ENCODE measurements around the gene NPLOC4.

The NPLOC4 gene

GRCh38 chr17:81565231-81565630 is 71.7 kb downstream of the NPLOC4 start:
- DNase-seq (ENCODE audit: low spot score) = no peak

GRCh38 chr17:81564778-81565177 is 72.1 kb downstream of the NPLOC4 start:
- DNase-seq (ENCODE audit: low spot score) = no peak

DNA sequence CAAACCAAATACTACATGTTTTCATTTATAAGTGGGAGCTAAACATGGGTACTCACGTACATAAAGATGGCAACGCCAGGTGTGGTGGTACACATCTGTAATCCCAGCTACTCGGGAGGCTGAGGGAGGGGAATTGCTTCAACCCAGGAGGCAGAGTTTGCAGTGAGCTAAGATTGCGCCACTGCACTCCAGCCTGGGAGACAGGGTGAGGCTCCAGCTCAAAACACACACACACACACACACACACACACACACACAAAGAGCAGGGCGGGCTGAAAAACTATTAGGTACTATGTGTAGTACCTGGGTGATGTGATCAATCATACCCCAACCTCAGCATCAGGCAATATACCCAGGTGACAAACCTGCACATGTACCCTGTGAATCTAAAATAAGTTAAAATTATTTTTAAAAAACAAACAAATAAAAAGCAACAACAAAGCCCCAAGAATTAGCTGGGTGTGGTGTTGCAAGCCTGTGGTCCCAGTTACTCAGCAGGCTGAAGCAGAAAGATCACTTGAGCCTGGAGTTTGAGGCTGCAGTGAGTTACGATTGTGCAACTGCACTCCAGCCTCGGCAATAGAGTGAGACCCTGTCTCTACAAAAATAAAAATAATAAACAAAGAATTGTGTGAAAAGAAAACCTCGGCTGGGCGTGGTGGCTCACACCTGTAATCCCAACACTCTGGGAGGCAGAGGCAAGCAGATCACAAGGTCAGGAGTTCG is 72.9 kb downstream of the NPLOC4 start:
- DNase-seq (ENCODE audit: low spot score) = no peak

GRCh38 chr17:81561494-81561885 is 75.4 kb downstream of the NPLOC4 start:
- no peak for DNase-seq (ENCODE audit: low spot score)

GRCh38 chr17:81558941-81559806 is 77.7 kb downstream of the NPLOC4 start:
- DNase-seq (ENCODE audit: low spot score) = no peak

GRCh38 chr17:81558115-81558468 is 78.8 kb downstream of the NPLOC4 start:
- no peak for DNase-seq (ENCODE audit: low spot score)

DNA sequence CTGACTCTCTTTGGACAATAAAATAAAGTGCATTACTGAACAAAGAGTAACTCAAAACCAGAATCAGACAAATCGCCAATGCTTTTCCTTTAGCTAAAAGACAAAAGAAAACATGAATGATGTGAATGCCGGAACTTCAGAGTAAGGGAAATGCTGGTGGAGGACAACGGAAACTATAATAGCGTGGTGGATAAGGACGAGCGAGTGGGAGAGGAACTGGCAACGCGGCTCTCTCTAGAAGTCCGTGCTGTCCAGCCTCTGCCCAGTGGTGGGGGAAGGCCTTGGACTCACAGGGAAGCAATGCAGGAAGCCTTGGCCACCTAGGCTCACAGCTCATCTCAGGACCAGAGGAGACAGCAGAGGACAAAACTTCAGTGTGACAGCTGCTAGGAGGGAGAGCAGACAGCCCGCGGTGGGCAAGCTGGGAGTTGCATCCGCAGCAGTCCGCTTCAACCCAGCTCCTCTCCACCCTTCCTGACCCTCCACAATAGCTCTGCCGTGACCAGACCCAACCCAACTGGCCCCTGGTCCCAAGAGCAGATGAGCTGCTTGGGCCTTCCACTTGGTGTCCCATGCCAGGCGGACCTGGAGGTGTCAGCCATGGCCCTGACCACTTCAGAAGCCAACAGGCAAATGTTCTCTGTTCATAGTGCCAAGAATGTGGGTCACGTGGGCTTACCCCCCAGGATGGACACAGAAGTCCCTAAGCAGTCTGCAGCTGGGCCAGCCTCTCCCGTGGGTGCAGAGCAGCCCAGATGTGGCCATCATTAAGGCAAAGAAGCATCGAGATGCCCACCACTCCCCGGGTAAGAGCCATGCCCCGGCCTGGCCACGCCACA is 79.4 kb downstream of the NPLOC4 start:
- no peak for DNase-seq (ENCODE audit: low spot score)

GRCh38 chr17:81556863-81557262 is 80.0 kb downstream of the NPLOC4 start:
- no peak for DNase-seq (ENCODE audit: low spot score)

- no peak for DNase-seq (ENCODE audit: low spot score)
Measured at GRCh38 chr17:81556175-81556691, 80.7 kb downstream of the NPLOC4 start.

DNA sequence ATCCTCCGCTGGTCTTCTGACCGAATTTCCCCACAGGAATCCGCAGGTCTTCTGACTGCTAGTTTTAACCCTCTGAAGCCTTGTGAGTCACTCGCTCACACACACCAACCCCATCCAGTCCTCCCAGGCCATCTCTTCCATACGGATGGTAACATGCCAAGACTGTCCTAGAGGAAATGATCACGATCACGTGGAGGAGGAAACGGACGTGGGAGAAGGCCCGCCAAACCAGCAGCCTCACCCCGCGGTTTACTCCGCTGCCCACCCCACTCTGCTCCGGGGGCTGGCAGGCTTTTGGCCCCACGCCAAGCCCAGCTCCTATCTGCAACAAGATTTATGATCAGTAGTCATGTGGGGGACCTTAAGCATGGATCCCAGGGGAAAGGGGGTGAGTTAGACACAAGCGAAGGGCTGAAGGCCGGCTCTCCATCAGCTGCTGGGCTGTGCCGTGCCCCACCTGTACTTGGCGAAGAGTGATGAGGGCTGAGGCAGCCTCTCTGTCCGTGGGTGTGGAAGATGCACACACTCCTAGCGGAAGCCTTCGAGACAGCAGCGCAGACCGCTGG is 83.2 kb downstream of the NPLOC4 start:
- DNase-seq (ENCODE audit: low spot score) = no peak

DNA sequence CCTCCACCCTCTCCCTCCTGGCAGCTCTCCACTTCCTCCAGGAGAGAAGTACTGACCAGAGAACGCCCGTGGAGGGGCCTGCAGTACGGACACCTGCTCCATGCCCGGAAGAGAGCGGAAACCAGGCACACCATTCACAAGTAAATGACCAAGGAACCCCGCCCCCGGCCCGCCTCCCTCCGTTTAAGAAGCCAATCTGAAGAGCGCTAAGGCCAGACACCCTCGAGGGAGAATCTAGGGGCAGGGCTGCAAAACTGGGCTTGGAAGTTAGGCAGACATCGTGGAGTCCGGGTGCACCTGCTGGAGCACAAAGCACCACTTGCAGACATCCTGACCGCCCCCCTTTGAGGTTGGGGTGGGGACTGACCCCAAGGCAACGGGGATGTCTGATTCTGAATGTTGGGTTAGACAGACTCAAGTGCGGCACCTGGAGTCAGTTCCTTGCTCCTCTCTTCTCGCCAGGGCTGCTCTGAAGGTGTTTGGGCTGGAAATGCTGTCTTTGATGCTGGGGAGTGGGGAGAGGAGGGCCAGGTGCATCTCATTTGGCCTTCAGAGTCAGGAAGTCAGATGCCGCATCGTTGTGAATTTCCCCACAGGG is 83.8 kb downstream of the NPLOC4 start:
- peak; percentile 90 for DNase-seq (ENCODE audit: low spot score)

DNA sequence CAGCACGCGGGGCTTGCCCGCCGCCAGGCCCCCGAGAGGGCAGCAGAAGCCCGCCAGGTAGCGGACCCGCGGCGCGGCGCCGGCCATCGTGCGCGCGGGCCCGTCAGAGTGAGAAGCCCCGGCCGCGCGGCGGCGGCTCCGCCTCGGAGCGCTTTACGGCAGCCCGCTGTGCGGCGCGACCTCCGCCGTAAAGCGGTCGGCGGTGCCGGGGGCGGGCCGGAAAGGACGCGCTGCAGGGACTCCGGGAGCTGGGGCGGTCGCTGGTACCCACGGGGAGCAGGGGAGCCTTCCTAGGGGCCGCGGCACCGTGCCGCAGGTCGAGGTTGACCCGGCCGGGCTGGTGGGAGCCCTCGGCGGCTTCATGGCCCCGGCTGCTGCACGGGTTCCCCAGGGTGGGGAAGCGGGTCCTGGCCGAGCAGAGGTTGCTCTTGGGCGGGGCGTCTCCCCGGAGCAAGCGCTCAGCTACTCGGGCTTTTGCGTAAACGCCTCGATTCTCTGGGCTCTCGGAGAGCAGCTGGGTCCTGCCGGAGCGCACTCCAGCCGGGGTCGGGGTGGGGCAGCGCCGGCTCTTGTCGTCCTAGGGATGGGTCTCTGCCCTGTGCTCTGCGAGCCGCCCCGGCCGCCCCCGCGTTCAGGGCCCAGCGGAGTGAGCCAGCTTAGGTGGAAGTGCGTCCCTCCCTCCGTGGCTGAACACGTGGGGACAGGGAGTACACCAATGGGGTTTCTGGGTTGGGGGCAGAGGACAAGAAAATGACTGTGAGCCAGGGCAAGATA is 84.5 kb downstream of the NPLOC4 start, which contains the start of gene FAAP100:
TSS of gene FAAP100 (minus strand) at position 110 of the 774 bp plus-strand sequence. CDS start at position 87, 23 bp downstream.
- peak; percentile 89 for DNase-seq (ENCODE audit: low spot score)

DNA sequence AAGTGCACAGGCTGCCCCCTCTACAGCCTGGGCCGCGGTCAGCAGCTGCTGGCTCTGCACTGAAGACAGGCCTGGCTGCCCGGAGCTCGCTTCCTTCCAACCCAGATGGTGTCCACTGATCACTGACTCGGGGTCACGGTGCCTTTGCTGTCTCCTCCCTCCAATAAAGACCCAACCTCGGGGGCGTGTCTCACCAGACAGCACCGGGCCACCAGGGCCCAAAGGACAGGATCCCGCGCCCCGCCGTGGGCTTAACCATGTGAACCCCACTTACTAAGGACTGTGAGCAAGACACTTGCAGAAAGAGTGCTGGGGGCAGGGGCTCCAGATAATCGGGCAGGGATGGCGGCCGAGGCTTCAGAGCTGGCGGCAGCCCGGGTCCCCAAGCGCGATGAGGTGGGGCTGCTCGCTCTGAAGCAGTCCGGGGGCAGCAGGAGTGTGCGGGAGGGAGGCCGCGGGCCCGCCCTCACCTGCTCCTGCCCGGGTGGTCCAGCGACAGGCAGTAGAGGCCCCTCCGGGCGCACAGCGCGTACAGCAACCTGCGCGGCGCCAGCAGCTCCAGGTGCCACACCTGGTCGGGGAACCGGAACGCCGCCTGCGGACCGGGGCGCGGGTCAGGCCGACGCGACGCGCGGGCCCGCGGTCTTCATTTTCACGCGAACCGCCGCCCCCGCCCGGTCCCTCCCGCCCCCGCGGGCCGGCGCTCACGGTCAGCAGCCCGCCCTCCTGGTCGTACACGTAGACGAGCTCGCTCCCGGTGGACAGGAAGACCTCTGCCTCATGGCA is 85.3 kb downstream of the NPLOC4 start:
- peak; percentile 44 for DNase-seq (ENCODE audit: low spot score)

DNA sequence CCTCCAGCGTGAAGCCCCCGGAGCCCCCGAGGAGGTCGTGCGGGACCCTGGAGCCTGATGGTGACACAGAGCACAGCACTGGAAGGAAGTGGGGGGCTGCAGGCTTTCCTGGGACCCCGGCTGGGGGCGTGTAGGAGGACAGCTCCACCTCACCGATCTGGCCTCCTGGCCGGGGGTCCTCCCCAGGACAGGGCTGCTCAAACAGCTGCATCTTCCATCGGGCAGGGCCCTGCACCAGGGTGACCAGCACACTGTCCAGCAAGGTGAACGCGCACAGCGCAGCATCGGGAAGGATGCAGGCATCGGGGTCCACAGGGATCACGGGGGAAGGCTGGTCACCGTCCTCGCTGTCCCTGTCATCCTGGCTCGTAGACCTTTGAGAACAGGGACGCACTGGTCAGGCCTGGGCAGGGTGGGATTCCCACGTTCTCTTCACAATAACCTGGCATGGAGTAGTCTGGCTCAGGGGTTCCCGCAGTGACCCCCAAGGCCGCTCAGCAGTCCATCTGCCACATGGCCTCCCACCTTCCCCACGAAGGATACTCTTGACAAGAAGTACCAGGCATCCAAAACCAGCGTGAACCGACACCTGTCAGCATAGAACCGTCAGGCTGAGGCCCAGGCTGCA is 86.0 kb downstream of the NPLOC4 start:
- DNase-seq (ENCODE audit: low spot score) = no peak

DNA sequence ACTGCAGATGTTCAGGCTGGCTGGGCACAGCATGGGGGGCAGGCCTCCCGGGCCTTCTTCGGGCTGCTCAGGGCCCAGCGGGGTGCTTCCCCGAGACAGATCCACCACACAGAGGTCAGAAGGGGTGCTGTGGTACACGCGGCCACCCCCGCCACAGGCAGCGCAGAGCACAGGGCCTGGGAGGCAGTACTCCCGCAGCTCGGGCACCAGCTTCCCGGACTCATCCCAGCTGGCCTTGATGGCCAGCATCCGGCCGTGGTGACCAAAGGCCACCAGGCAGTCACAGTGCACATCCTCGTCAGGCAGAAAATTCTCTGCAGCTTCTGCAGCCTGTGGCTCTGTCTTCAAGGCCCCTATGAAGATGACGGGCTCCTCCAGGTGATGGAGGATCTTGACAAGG is 86.6 kb downstream of the NPLOC4 start:
- DNase-seq (ENCODE audit: low spot score) = no peak

DNA sequence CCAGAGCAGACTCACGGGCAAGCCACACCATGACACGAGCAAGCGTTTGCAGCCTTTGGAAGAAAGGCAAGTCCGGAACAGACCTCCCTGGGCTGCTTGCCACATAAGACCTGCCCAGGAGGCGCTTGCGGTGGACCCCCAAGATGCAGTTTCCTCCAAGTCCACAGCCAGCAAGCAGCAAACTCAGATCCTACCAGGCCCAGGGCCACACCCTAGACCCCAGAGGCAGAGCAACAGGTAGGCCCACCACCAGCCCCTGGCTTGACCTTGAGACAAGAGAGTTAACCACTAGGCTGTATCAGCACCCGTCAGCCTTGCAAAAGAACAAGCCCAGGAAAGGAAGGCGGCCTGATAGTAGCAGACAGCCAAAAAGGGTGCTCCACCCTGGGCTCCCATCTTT is 87.1 kb downstream of the NPLOC4 start:
- no peak for DNase-seq (ENCODE audit: low spot score)

- DNase-seq (ENCODE audit: low spot score) = no peak
Measured at GRCh38 chr17:81549031-81549557, 87.8 kb downstream of the NPLOC4 start.

GRCh38 chr17:81547614-81547982 is 89.3 kb downstream of the NPLOC4 start:
- DNase-seq (ENCODE audit: low spot score) = no peak

Measured in germinal center (tissue), 1 donor.